ENCODE results near the gene ZNF425. TPM values are rescaled to one million over a fixed set of nuclear protein-coding genes. Genes with fewer than 3 reads are reported as not detected.
A peak's percentile ranks its signal among the peaks of the same experiment; 100 is the strongest.

The ZNF425 gene
- total RNA-seq, 2 donors from 2014 or later: 2.8 to 4.0 TPM

- H3K36me3 ChIP-seq: no peaks in the 10 kb centered on the region
- no peaks in the 10 kb centered on the region for H3K27me3 ChIP-seq (replicated peaks; ENCODE audit: insufficient read depth)
- TF ChIP-seq POLR2AphosphoS5 (IDR thresholded peaks at IDR 0.05) (peak; percentile 48), CTCF (IDR thresholded peaks at IDR 0.05) (peak; percentile 79 to 97 (median 92)), POLR2A (IDR thresholded peaks at IDR 0.05) (peak; percentile 71)
- no peaks in the 10 kb centered on the region for H3K4me1 ChIP-seq (replicated peaks)
- peak within 1 kb of the TSS; percentile 98 for H3K27ac ChIP-seq
- intact Hi-C loops (cut with DNase I): loop anchor here (2.0 to 10.0 kb wide), 2 partner anchors 86 to 206 kb away; partner anchors contain the start of gene EZH2
- H3K4me3 ChIP-seq: peak within 1 kb of the TSS; percentile 85 to 95
- under 1% methylated on average over 54 of the region's 77 CpGs for WGBS
- no peaks in the 10 kb centered on the region for H3K9me3 ChIP-seq
- DNase-seq (ENCODE audit: low spot score): peak; percentile 81
Measured at GRCh38 chr7:149090397-149091195, 35.5 kb downstream of the ZNF425 start, which contains the start of gene ZNF786. Gene ZNF786 (minus strand): TSS chr7:149090718. CDS start chr7:149090640, 78 bp downstream.

GRCh38 chr7:149087376-149087775, 38.7 kb downstream of the ZNF425 start:
- TF ChIP-seq CTCF (IDR thresholded peaks at IDR 0.05) (no peak), POLR2A (IDR thresholded peaks at IDR 0.05) (no peak), POLR2AphosphoS5 (IDR thresholded peaks at IDR 0.05) (no peak)
- Histone ChIP-seq H3K27ac (no peak overlapping the region), H3K4me3 (no peak overlapping the region), H3K9me3 (no peaks in the 10 kb centered on the region), H3K36me3 (no peaks in the 10 kb centered on the region), H3K4me1 (replicated peaks) (no peaks in the 10 kb centered on the region), H3K27me3 (replicated peaks; ENCODE audit: insufficient read depth) (no peaks in the 10 kb centered on the region)
- intact Hi-C loops (cut with DNase I): no loop called here
- no peak for DNase-seq (ENCODE audit: low spot score)
- WGBS: 96% methylated on average over 6 of the region's 6 CpGs

GRCh38 chr7:149085866-149086265, 40.3 kb downstream of the ZNF425 start:
- WGBS: 75% methylated on average over 1 of the region's 1 CpG
- Histone ChIP-seq H3K27ac (no peak overlapping the region), H3K9me3 (no peaks in the 10 kb centered on the region), H3K27me3 (replicated peaks; ENCODE audit: insufficient read depth) (no peaks in the 10 kb centered on the region), H3K36me3 (no peaks in the 10 kb centered on the region), H3K4me3 (no peak overlapping the region), H3K4me1 (replicated peaks) (no peaks in the 10 kb centered on the region)
- intact Hi-C loops (cut with DNase I): no loop called here
- DNase-seq (ENCODE audit: low spot score): no peak
- TF ChIP-seq POLR2A (IDR thresholded peaks at IDR 0.05) (no peak), CTCF (IDR thresholded peaks at IDR 0.05) (no peak), POLR2AphosphoS5 (IDR thresholded peaks at IDR 0.05) (no peak)

- no peak for DNase-seq (ENCODE audit: low spot score)
- Histone ChIP-seq H3K4me3 (no peak overlapping the region), H3K36me3 (no peaks in the 10 kb centered on the region), H3K9me3 (no peaks in the 10 kb centered on the region), H3K27ac (no peak overlapping the region), H3K4me1 (replicated peaks) (no peaks in the 10 kb centered on the region), H3K27me3 (replicated peaks; ENCODE audit: insufficient read depth) (no peaks in the 10 kb centered on the region)
- WGBS: 94% methylated on average over 2 of the region's 2 CpGs
- TF ChIP-seq POLR2A (IDR thresholded peaks at IDR 0.05): no peak
- TF ChIP-seq POLR2AphosphoS5 (IDR thresholded peaks at IDR 0.05): no peak
- TF ChIP-seq CTCF (IDR thresholded peaks at IDR 0.05): no peak
- intact Hi-C loops (cut with DNase I): no loop called here
Measured at GRCh38 chr7:149084407-149084806, 41.7 kb downstream of the ZNF425 start.

- intact Hi-C loops (cut with DNase I): no loop called here
- no peaks in the 10 kb centered on the region for H3K36me3 ChIP-seq
- H3K27me3 ChIP-seq (replicated peaks; ENCODE audit: insufficient read depth): no peaks in the 10 kb centered on the region
- no peak overlapping the region for H3K4me3 ChIP-seq
- no peak for TF ChIP-seq POLR2A (IDR thresholded peaks at IDR 0.05)
- TF ChIP-seq POLR2AphosphoS5 (IDR thresholded peaks at IDR 0.05): no peak
- no peak for TF ChIP-seq CTCF (IDR thresholded peaks at IDR 0.05)
- WGBS: 94% methylated on average over 6 of the region's 6 CpGs
- DNase-seq (ENCODE audit: low spot score): no peak
- H3K4me1 ChIP-seq (replicated peaks): no peaks in the 10 kb centered on the region
- H3K9me3 ChIP-seq: no peaks in the 10 kb centered on the region
- no peak overlapping the region for H3K27ac ChIP-seq
Measured at GRCh38 chr7:149081914-149082313, 44.2 kb downstream of the ZNF425 start.
